ENCODE data around the gene TUBAL3. TPM values are rescaled to one million over a fixed set of nuclear protein-coding genes. Genes with fewer than 3 reads are reported as not detected.
"Not testable (repeated sequence)": the region's sequence is repeated elsewhere in the genome, so short reads cannot be mapped to it uniquely, and the experiment has no call there.

The TUBAL3 gene
- total RNA-seq, 1 donor from 2014 or later = 0.46 TPM

DNA sequence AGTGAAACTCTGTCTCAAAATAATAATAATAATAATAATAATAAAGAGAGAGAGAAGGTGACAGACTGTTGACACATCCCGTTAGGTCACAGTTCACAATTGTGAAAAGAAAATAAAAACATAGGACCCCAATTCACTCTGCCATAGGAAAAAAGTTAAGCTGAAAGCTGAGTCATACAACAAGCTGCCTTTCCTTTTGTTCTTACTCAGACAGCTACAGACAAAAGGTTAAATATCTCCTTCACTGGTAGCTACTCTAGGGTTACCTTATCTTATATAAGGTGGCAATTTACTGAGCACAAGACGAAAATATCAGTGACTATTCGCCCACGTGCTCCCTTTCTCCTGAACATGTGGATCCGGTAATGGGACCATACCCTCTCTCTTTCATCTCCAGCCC, 17.5 kb downstream of the TUBAL3 start:
- Histone ChIP-seq H3K4me3 (ENCODE audit: low read depth, low read length) (no peak overlapping the region), H3K27me3 (ENCODE audit: control insufficient read depth, insufficient read depth, low read length) (no peaks in the 10 kb centered on the region), H3K36me3 (ENCODE audit: control insufficient read depth, insufficient read depth, low read length) (no peaks in the 10 kb centered on the region)
- DNase-seq (ENCODE audit: low read depth) = no peak
- TF ChIP-seq, protein P1, sequence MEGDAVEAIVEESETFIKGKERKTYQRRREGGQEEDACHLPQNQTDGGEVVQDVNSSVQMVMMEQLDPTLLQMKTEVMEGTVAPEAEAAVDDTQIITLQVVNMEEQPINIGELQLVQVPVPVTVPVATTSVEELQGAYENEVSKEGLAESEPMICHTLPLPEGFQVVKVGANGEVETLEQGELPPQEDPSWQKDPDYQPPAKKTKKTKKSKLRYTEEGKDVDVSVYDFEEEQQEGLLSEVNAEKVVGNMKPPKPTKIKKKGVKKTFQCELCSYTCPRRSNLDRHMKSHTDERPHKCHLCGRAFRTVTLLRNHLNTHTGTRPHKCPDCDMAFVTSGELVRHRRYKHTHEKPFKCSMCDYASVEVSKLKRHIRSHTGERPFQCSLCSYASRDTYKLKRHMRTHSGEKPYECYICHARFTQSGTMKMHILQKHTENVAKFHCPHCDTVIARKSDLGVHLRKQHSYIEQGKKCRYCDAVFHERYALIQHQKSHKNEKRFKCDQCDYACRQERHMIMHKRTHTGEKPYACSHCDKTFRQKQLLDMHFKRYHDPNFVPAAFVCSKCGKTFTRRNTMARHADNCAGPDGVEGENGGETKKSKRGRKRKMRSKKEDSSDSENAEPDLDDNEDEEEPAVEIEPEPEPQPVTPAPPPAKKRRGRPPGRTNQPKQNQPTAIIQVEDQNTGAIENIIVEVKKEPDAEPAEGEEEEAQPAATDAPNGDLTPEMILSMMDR (IDR thresholded peaks at IDR 0.05; ENCODE audit: insufficient read depth, low read length, poor library complexity, severe bottlenecking) = no peak

DNA sequence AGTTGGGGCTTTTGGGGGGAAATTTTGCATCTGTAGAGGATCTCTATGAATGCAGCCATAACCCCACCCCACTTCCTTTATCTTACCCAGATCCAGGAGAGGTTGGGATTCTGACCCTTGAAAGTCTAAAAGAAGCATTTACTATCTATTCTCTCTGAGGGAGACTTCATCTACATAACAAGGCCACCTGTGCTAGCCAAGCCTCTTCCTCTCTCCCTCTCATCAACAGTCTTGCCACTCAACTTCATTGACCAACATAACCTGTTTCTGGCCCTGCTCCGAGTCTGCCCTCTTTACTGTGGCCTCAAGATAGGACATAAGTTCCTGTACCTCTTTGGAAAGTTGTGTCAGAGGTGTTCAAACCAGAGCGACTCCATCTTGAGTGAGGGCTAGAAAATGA, 19.4 kb downstream of the TUBAL3 start:
- DNase-seq (ENCODE audit: low read depth) = no peak
- Histone ChIP-seq H3K4me3 (ENCODE audit: low read depth, low read length) (no peak overlapping the region), H3K27me3 (ENCODE audit: control insufficient read depth, insufficient read depth, low read length) (no peaks in the 10 kb centered on the region), H3K36me3 (ENCODE audit: control insufficient read depth, insufficient read depth, low read length) (no peaks in the 10 kb centered on the region)
- TF ChIP-seq, protein P1 (IDR thresholded peaks at IDR 0.05; ENCODE audit: insufficient read depth, low read length, poor library complexity, severe bottlenecking) = no peak

DNA sequence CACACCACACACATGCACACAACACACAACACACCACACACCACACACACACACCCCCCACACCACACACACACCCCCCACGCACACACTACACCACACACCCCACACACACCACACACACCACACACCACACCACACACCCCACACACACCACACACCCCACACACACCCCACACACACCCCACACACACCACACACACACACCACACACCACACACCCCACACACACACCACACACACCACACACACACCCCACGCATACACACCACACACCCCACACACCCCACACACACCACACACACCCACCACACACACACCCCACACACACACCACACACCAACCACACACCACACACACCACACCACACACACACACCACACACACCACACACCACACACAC, 23.4 kb downstream of the TUBAL3 start:
- TF ChIP-seq, protein P1 (IDR thresholded peaks at IDR 0.05; ENCODE audit: insufficient read depth, low read length, poor library complexity, severe bottlenecking) = no peak
- Histone ChIP-seq H3K27me3 (ENCODE audit: control insufficient read depth, insufficient read depth, low read length) (no peaks in the 10 kb centered on the region), H3K4me3 (ENCODE audit: low read depth, low read length) (no peak overlapping the region), H3K36me3 (ENCODE audit: control insufficient read depth, insufficient read depth, low read length) (no peaks in the 10 kb centered on the region)
- DNase-seq (ENCODE audit: low read depth) = no peak

DNA sequence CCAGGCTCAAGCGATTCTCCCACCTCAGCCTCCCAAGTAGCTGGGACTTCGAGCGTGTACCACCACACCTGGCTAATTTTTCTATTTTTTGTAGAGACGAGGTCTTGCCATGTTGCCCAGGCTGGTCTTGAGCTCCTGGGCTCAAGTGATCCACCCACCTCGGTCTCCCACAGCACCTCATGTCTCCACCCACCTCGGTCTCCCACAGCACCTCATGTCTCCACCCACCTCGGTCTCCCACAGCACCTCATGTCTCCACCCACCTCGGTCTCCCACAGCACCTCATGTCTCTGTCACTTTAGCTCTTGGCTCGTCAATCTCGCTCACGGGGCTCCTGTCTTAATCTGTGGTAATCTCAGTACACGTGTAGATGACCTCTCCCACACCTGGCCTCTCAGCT, 24.2 kb downstream of the TUBAL3 start:
- H3K4me3 ChIP-seq (ENCODE audit: low read depth, low read length); H3K27me3 ChIP-seq (ENCODE audit: control insufficient read depth, insufficient read depth, low read length); DNase-seq (ENCODE audit: low read depth); H3K36me3 ChIP-seq (ENCODE audit: control insufficient read depth, insufficient read depth, low read length): not testable (repeated sequence)

DNA sequence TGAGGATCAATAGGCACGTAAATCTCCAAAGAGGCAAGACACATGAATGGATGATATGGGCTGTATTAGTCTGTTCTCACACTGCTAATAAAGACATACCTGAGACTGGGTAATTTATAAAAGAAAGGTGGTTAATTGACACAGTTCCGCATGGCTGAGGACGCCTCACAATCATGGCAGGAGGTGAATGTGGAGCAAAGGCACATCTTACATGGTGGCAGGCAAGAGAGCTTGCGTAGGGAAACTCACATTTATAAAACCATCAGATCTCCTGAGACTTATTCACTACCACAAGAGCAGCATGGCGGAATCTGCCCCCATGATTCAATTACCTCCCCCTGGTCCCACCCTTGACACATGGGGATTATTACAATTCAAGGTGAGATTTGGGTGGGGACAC, 25.4 kb downstream of the TUBAL3 start:
- DNase-seq (ENCODE audit: low read depth); H3K27me3 ChIP-seq (ENCODE audit: control insufficient read depth, insufficient read depth, low read length); H3K36me3 ChIP-seq (ENCODE audit: control insufficient read depth, insufficient read depth, low read length); H3K4me3 ChIP-seq (ENCODE audit: low read depth, low read length): not testable (repeated sequence)

DNA sequence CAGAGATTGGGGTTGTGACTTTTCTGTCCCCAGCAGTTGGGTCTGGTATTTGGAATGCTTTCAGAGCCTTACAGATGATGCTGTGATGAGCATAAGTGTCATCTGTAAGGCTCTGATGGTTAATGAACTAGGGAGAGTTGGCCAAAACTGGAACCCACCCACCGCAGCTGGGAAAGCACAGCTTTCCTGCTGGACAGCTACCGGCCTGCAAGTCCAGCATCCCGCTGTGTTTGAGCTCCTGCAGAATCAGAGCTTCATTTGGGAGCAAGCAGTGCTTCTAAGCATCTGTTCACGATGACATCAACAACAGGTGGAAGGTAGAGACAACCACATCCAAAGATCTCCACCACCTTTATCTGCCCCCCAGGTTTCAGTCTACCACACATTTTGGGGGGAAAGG, 28.2 kb downstream of the TUBAL3 start:
- Histone ChIP-seq H3K4me3 (ENCODE audit: low read depth, low read length) (no peak overlapping the region), H3K36me3 (ENCODE audit: control insufficient read depth, insufficient read depth, low read length) (no peaks in the 10 kb centered on the region), H3K27me3 (ENCODE audit: control insufficient read depth, insufficient read depth, low read length) (no peaks in the 10 kb centered on the region)
- TF ChIP-seq, protein P1 (IDR thresholded peaks at IDR 0.05; ENCODE audit: insufficient read depth, low read length, poor library complexity, severe bottlenecking) = no peak
- DNase-seq (ENCODE audit: low read depth) = no peak

DNA sequence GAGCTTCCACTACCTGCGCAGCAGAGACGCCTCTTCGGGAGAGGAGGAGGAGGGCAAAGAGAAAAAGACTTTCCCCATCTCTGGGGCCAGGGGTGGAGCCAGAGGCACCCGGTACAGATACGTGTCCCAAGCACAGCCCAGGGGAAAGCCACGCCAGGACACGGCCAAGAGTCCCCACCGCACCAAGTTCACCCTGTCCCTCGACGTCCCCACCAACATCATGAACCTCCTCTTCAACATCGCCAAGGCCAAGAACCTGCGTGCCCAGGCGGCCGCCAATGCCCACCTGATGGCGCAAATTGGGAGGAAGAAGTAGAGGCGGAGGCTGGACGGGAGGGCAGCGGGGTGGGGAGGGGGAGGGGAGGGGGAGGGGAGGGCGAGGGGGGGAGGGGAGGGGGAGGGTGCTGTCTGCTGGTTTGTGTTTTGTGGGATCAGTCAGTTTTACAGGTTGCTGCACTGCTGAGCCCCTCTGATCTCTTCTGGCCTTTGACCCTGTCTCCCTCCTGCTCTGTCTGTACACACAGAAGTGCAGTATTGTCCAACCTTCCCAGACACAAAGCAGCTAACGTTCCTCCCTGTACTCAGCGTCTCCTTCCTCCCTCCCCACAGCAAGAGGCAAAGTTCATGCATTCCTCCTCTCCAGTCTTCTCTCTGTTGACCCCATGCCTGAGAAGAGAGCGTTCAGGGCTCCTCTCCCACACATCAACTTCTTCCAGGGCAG, 30.6 kb downstream of the TUBAL3 start:
- TF ChIP-seq, protein P1 (IDR thresholded peaks at IDR 0.05; ENCODE audit: insufficient read depth, low read length, poor library complexity, severe bottlenecking) = no peak
- Histone ChIP-seq H3K4me3 (ENCODE audit: low read depth, low read length) (no peak overlapping the region), H3K36me3 (ENCODE audit: control insufficient read depth, insufficient read depth, low read length) (no peaks in the 10 kb centered on the region), H3K27me3 (ENCODE audit: control insufficient read depth, insufficient read depth, low read length) (no peaks in the 10 kb centered on the region)
- no peak for DNase-seq (ENCODE audit: low read depth)

Data from kidney epithelial cell (primary cell).